GM10266 (cell line): ENCODE results near the gene SAP30BP.

Source experiments
- DNase-seq: peaks from one replicate; pipeline ENCODE4 v3.0.0; 2012; ENCODE audit errors: extremely low spot score
- CTCF ChIP-seq: IDR thresholded peaks from 2 replicates; pipeline ENCODE4 v1.5.1; 2012; ENCODE audit warnings: mild to moderate bottlenecking, low read depth; ENCODE audit not compliant: control insufficient read depth, insufficient read depth; ENCODE audit errors: missing control alignments

The SAP30BP gene

DNA sequence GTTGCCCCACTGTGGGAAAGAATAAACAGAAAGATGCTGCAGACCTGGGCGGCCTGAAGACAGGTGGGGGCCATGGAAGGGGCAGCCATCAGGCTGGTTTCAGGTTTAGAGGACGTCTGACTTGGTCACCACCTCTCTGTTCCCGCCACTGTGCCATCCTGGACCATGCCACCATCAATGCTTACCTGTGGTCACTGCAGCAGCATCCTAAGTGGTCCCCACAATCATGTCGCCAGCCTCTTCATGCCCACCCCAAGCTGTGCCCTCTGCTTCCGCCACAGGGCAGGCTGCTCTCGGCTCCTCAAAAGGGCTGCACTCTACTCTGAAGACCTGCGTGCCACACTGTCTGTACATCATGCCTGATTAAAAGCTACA, 23.5 kb upstream of the SAP30BP start:
- TF ChIP-seq CTCF, result no peak

DNA sequence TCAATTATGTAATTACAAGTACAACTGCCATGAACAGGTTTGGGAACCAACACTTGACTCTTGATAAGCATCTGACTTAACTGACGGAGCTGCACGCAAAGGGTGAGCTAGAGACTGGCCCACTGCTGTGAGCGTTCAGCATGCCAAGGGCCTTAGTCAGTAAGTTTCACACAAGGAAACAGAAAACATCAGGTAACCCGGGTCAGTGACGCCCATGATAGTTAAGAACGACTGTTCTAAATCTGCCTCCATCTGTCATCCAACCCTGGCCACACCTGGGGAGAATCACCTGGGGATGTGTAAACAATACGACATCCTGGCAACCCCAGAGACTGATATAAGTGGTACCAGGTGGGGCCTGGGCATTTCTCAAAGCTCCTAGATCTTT, 21.6 kb upstream of the SAP30BP start:
- DNase-seq, result no peak
- TF ChIP-seq CTCF, result no peak

More for the DNA sequence above, 23.5 kb upstream of the SAP30BP start:
- DNase-seq, result no peak

- DNase-seq, result no peak
- no peak for TF ChIP-seq CTCF
Measured at GRCh38 chr17:75645889-75646637, 21.1 kb upstream of the SAP30BP start.

DNA sequence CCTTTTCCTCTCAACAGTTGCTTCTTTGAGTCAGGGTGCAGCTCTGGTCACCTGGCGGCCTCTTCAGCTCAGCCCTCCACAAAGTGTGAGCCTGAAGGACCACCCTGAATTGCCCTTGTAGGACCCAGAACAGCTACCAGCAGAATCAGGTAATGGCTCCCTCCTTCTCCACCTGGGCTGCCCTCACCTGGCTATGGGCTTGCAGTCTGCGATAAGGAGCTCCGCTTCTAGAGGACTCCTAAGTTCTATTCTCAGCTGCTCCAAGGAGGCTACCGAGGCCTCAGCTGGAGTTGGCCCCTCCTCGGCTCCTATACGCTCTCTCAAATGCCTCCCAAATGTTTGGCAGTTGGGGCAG, 20.5 kb upstream of the SAP30BP start:
- no peak for TF ChIP-seq CTCF
- DNase-seq, result no peak

DNA sequence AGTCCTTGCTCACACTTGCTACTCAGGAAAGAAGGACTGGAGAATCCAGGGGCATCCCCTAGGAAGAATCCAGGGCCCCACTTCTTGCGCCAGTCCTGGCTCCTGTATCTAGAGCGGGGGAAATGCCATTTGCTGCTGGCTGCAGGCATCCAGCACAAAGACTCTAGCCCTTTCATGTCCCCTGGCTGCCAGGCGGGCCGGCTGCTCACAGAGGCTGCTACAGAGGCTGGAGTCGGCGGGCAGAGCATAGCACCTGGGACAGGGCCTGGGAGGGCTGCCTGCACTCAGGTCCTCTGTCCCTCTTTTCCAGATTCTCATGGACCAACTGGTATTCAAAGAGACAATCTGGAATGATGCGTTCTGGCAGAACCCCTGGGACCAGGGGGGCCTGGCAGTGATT, 20.1 kb upstream of the SAP30BP start:
- no peak for TF ChIP-seq CTCF
- DNase-seq, result no peak

GRCh38 chr17:75647921-75648320, 19.2 kb upstream of the SAP30BP start:
- no peak for TF ChIP-seq CTCF
- DNase-seq, result no peak

DNA sequence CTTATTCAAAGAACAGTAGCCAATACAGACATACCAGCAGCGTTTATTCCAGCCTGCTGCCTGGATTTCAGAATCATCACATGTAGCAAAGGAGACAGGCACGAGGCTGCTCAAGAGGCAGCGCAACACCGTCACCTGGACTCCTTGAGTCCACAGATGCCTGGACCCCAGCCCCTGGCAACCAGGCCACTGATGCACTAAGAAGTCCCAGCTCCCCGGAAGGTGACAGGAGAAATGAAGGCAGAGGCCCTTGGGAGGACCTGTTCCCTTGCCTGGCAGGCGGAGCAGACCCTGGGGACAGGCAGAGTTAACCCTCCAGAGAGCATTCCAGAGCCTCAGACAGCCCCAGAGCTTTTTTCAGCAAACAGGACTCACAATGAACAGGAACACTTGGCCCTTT, 17.5 kb upstream of the SAP30BP start:
- no peak for DNase-seq
- TF ChIP-seq CTCF, result no peak
